NCI-H2227 treated with DMSO at 0.1 percent for 48 hours (cell line): ENCODE results near the gene PLXNC1.
A peak's percentile ranks its signal among the peaks of the same experiment; 100 is the strongest.

ENCODE experiments used
- DNase-seq: peaks from one replicate; lab custom pipeline; 2025; lab: John Stamatoyannopoulos, UW

Gene PLXNC1

DNA sequence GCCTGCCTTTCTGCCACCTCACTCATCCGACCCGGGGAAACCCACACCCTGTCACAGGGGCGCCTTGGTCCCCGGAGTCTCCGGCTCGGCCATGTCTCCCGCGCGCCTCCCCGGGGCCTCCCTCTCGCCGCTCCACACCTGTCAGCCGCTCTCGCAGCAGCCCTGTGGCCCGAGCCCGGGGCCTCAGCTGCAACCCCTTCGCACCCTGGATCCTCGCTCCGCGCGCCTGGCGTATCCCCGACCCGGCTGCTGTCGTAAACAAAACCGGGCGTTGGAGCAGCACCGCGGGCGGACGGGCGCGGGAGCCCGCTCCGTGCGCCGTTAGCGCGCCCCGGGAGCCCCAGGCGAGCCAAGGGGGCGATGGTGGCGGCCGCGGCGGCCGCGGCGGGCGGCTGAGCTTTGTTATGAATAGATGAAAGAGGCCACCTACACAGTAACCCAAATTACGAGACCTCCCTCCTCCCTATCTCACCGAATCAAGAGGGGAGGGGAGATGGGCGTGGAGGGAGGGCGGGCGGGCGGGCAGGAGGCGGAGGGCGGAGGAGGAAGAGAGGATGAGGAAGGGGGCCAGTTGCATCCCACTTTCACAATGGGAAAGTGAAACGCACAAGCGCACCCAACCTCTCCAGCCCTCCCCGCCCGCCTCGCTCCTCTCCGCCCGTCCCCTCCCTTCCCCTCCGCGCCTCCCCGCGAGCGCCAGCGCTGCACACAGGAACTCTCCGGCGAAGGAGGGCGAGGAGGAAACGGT is at the start of gene PLXNC1:
TSS of gene PLXNC1 (plus strand) at position 587 of the 748 bp plus-strand sequence. CDS start 395 bp downstream, outside the sequence.
- peak; percentile 47 for DNase-seq

DNA sequence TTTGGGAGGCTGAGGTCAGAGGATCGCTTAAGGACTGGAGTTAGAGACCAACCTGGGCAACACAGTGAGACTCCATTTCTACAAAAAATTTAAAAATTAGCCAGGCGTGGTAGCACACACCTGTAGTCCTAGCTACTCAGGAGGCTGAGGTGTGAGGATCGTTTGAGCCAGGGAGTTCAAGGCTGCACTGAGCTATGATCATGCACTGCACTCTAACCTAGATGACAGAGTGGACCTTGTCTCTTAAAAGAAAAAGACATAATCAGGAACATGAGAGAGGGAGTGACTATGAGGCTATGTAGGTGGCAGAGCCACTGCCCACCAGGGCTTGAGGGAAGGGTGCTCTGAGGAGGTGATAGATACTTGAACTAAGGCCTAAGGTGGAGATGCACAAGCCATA is 49.2 kb upstream of the PLXNC1 start:
- DNase-seq = no peak

GRCh38 chr12:94099632-94100031 is 48.7 kb upstream of the PLXNC1 start:
- DNase-seq = peak; percentile 67

DNA sequence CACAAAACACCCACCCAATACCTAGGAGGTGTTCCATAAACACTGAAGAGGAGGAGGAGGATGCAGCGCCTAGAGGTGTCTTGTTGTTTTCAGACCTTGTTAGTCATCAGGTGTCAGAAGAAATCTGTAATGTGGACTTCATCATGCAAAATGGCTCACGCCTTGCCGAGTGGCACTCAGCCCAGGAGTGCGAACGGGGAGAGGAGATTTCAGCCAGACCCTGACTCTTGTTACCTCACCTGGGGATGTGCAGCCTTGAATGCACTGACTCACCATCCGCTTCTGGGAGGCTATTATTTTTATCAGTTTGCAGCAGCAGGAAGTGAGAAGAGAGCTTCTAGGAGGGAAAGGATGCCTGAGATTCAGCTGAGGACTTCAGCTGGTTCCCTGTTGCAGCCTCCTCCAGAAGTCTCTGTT is 48.2 kb upstream of the PLXNC1 start:
- peak; percentile 35 for DNase-seq

DNA sequence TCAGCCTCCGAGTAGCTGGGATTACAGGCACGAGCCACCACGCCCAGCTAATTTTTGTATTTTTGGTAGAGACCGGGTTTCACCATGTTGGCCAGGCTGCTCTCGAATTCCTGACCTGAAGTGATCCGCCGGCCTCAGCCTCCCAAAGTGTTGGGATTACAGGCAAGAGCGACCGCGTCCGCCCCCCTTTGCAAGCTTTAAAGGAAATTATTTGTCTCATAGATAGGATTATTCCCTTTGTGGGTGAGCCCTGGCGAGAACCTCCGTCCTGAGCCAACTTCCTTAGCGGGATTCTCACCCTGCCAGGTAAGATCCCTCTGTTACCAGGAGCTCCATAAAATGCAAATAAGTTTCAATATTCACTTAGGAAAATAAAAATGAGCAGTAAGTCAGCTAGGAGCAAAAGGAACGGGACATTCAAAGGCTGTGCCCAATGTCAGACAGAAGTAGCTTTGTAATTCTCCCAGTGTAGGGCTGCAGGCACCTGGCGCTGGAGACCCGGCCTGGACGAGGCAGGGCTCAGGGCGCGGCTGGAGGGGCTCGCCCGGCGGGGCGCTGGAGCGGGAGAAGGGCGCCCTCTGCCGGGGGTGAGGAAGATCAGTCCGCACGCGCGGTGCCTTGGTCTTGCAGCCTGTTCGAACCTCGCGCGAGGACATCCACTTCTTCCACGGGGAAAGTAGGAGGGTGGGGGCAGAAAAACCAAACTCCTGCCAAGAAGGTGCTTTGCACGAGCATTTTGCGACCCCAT is 47.2 kb upstream of the PLXNC1 start:
- peak; percentile 94 for DNase-seq

DNA sequence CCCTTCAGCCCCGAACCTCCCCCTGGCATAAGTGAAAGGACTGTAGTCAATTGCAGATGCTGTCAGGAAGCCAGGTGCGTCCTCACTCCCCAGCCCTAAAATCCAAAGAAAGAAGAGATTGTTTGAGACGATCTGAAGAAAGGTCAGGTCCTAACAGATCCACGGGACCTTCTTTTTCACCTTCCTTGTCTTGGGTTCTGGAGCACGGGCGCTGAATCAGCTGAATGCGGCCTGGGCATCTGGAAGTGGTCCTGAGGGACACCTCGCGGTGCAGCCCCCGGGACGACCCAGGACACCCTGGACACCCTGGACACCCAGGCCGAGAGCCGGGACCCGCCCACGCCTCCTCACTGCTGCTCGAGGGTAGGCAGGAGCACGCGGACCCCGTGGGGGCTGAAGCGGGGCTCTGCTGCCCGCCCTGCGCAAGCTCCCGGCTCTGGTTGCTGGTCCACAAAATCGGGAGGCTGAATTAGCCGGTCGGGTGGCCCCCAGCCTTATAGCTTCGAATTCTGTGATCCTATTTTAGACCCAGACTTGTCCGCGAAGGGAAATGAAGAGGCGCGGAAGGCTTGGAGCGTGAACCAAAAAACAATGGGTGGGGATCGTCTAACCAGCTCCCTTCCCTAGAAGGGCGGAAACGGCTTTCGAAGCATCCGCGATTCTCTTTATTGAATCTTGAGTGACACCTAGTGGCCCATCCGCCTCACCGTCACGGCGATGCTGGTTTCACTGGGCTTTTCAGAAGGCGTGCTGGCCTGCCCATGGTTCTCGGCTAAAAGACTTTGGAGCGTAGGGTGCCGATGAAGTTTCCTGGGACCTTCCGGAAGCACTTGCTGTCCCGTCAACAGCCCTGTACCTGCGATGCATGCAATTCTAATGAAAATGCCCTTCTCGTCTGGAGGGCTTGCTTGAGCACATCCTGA is 46.4 kb upstream of the PLXNC1 start:
- peak; percentile 92 for DNase-seq

DNA sequence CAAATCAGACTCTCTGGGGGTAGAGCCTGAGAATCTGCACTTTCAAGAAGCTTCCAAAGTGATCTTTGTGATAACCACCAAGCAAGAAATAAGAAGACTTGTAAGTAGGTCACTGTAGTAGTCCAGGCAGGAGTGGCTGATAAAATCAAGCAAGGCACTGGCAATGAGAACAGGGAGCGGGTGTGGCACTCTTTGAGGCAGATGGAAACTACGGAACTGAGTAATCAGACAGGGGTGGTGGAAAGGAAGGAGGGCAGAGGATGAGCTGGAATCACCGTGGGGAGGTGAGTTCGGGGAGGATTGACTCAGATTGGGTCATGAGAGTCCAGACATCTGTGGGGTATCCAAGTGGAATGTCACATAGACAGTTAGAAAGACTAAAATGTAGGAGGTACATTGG is 44.4 kb upstream of the PLXNC1 start:
- DNase-seq = no peak

- DNase-seq = no peak
Measured at GRCh38 chr12:94107910-94108309, 40.5 kb upstream of the PLXNC1 start.

- no peak for DNase-seq
Measured at GRCh38 chr12:94109160-94109559, 39.2 kb upstream of the PLXNC1 start.

GRCh38 chr12:94110258-94110657 is 38.1 kb upstream of the PLXNC1 start:
- DNase-seq = no peak

GRCh38 chr12:94111302-94111701 is 37.1 kb upstream of the PLXNC1 start:
- DNase-seq = no peak

DNA sequence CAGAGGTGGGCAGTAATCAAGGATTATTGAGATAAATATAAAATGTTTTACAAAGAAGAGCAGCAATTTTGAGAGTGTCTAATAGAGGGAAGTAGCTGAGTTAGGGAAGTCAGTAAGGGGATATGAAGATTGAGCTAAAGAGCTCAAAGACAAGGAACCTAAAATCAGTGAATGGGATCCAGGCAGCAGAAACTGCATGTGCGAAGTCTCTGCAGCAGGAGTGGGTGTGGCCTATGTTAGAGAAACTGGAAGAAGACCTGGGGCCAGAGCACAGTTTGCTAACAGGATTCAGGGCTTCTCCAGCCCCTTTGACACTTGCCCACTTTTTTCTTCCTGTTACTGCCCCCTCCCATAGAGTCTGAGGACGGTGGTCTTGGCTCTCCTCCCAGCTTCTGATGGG is 36.3 kb upstream of the PLXNC1 start:
- DNase-seq = no peak

DNA sequence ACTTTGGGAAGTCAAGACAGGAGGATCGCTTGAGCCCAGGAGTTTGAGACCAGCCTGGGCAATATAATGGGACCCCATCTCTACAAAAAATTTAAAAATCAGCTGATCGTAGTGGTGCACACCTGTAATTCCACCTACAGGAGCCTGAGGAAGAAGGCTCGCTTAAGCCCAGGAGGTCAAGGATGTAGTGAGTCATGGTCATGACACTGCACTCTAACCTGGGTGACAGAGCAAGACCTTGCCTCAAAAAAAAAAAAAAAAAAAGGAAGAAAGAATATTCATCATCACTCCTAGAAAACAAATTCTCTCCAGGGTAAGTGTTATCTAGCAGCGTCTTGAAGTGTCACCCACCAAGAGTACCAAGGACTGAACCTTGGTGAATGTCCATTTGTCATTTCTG is 34.2 kb upstream of the PLXNC1 start:
- no peak for DNase-seq

- DNase-seq = no peak
Measured at GRCh38 chr12:94116191-94116590, 32.2 kb upstream of the PLXNC1 start.

- no peak for DNase-seq
Measured at GRCh38 chr12:94121886-94122285, 26.5 kb upstream of the PLXNC1 start.

DNA sequence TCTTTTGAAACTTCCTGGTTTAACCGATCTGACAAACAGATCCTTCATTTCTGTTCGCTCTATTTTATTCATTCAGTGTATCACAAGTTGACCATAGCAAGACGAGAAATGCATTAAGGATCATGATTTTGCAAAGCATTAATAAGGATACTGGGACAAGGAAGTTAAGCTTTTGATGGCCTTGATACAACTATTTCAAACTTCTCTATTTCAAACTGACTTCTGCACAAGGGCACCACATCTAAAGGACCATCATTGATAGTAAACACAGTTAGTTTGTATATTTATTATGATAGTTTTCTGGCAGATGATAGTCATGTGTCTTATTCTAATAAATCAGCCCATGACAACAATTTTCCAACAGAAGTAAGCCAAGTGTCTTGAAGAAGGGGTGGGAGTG is 25.8 kb upstream of the PLXNC1 start:
- no peak for DNase-seq

DNA sequence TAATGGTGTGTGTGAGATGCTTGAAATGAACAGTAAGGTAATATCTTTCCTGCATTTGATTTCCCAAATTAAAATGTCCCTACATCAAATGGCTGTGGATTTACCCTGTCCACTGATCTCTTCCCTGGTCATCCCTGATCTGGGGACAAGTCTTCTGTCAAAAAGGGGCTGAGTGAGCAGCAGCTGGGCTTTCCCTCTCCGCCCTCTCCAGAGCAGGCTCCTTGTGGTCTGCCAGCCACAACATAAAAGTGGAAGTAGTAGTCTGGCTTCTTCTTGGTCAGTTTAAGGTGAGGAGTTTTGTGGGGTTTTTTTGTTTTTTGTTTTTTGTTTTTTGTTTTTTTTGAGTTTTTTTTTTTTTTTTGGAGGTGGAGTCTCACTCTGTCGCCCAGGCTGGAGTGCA is 25.2 kb upstream of the PLXNC1 start:
- DNase-seq = no peak

DNA sequence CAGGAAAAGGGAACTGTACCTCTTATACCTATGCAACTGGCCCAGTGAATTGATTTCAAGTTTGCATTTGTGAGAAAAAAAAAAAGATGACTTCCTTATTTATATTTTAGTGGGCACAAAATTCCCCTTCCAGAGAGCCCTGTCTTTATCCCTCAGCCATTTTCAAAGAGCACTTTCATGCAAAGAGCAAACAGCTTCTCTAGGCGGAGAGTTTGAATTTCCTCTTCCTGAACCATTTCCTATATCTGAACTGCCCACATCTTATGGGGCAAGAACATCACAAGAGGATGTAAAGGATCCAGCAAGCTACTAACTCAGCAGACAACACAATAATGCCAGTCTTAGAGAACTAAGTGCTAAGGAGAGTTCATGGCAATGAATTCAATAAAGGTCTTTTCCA is 22.3 kb upstream of the PLXNC1 start:
- no peak for DNase-seq

DNA sequence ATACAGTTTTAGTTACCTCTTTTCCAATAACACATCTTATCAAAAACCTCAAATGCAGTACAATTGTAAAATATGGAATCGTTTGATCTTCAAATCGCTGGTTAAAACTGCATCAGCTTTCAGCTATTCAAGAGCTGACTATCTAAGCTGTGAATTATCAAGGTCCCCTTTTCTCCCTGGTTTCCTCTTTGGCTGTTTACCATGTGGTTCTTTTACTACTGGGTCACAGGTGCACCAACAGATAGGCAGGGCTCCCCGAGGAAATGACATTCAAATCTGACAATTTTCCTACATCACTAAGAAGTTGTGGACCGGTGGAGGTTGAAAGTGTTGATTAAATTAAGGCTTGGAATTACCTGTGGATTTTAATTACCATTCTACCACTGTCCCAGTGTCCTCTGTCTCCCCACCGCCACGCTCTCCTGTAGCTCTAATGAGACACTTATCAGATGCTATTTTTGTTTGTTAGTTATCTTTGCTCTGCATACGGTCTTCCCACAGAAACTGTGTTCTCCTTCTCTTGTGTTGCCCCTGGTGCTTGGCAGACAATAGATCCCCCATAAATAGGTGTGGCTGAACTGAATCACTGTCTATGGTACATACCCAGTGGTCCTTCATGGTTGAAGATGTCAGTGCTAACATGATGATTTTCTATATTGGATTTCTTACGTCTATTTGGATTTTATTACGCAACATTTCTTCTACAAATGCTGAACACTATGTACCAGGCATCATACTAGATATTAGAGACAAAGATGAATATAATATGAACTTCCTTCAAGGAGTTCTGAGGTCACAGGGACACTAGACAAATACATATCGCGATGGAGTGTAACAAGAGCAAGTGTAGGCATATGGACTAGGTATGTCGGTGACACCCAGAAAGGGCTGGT is 20.9 kb upstream of the PLXNC1 start:
- no peak for DNase-seq

- no peak for DNase-seq
Measured at GRCh38 chr12:94128280-94128679, 20.1 kb upstream of the PLXNC1 start.
